Ishikawa (cell line): ENCODE data around the gene SPRR3.

ENCODE experiments used
- CEBPB ChIP-seq: IDR thresholded peaks from 2 replicates; pipeline ENCODE4 v1.6.1; 2012
- CREB1 ChIP-seq: IDR thresholded peaks from 2 replicates; pipeline ENCODE4 v1.6.1; 2012; ENCODE audit warnings: low read depth
- EGR1 ChIP-seq: IDR thresholded peaks from 2 replicates; pipeline ENCODE4 v1.6.1; 2012
- EP300 ChIP-seq: IDR thresholded peaks from 2 replicates; pipeline ENCODE4 v1.6.1; 2012; ENCODE audit warnings: borderline replicate concordance
- FOXM1 ChIP-seq: IDR thresholded peaks from 2 replicates; pipeline ENCODE4 v1.6.1; 2012; ENCODE audit warnings: low read depth, borderline replicate concordance
- MAX ChIP-seq: IDR thresholded peaks from 2 replicates; pipeline ENCODE4 v1.6.1; 2012
- NFIC ChIP-seq: IDR thresholded peaks from 2 replicates; pipeline ENCODE4 v1.6.1; 2012
- RAD21 ChIP-seq: IDR thresholded peaks from 2 replicates; pipeline ENCODE4 v1.6.1; 2012; ENCODE audit warnings: low read depth
- REST ChIP-seq: IDR thresholded peaks from 2 replicates; pipeline ENCODE4 v1.6.1; 2012; ENCODE audit warnings: low read depth, mild to moderate bottlenecking
- TAF1 ChIP-seq: IDR thresholded peaks from 2 replicates; pipeline ENCODE4 v1.6.1; 2012; ENCODE audit warnings: low read depth, mild to moderate bottlenecking
- TCF12 ChIP-seq: IDR thresholded peaks from 2 replicates; pipeline ENCODE4 v1.6.1; 2012; ENCODE audit warnings: low read depth
- TEAD4 ChIP-seq: IDR thresholded peaks from 2 replicates; pipeline ENCODE4 v1.6.1; 2012
- USF1 ChIP-seq: IDR thresholded peaks from 2 replicates; pipeline ENCODE4 v1.6.1; 2012
- YY1 ChIP-seq: IDR thresholded peaks from 2 replicates; pipeline ENCODE4 v1.6.1; 2012; ENCODE audit warnings: low read depth
- ZBTB7A ChIP-seq: IDR thresholded peaks from 2 replicates; pipeline ENCODE4 v1.6.1; 2012; ENCODE audit warnings: low read depth

SPRR3 gene

GRCh38 chr1:152967201-152967600 is 34.3 kb upstream of the SPRR3 start:
- no peak for TF ChIP-seq ZBTB7A

GRCh38 chr1:152968248-152968647 is 33.3 kb upstream of the SPRR3 start:
- TF ChIP-seq REST (no peak), CEBPB (no peak), EGR1 (no peak), TAF1 (no peak)

GRCh38 chr1:152969036-152969435 is 32.5 kb upstream of the SPRR3 start:
- TF ChIP-seq ZBTB7A (no peak), REST (no peak), CEBPB (no peak), RAD21 (no peak), TEAD4 (no peak), TCF12 (no peak), EGR1 (no peak), FOXM1 (no peak), MAX (no peak), EP300 (no peak), YY1 (no peak), CREB1 (no peak), NFIC (no peak), TAF1 (no peak), USF1 (no peak)

GRCh38 chr1:152970495-152970894 is 31.1 kb upstream of the SPRR3 start, which contains the start of gene SPRR4:
Gene SPRR4, plus strand, starts transcription at chr1:152970648. Its CDS starts 1,243 bp downstream, at chr1:152971891.
- TF ChIP-seq EGR1 = no peak
- TF ChIP-seq TAF1 = no peak
- no peak for TF ChIP-seq RAD21
- no peak for TF ChIP-seq ZBTB7A
- TF ChIP-seq TEAD4 = no peak
- no peak for TF ChIP-seq NFIC
- TF ChIP-seq REST = no peak
- no peak for TF ChIP-seq FOXM1
- no peak for TF ChIP-seq CREB1
- TF ChIP-seq USF1 = no peak

- TF ChIP-seq REST (no peak), USF1 (no peak), TEAD4 (no peak), EGR1 (no peak), YY1 (no peak), MAX (no peak), TCF12 (no peak), ZBTB7A (no peak), NFIC (no peak), FOXM1 (no peak), EP300 (no peak), TAF1 (no peak), CEBPB (no peak), CREB1 (no peak), RAD21 (no peak)
Measured at GRCh38 chr1:152972196-152972886, 29.2 kb upstream of the SPRR3 start.
